GM19193 (cell line): Measurements from ENCODE around the gene VMAC.

ENCODE experiments used
- POLR2A ChIP-seq: IDR thresholded peaks from 4 replicates; pipeline ENCODE4 v1.6.1; 2011; ENCODE audit not compliant: insufficient read depth, insufficient read length; ENCODE audit errors: extremely low read depth

The VMAC gene

DNA sequence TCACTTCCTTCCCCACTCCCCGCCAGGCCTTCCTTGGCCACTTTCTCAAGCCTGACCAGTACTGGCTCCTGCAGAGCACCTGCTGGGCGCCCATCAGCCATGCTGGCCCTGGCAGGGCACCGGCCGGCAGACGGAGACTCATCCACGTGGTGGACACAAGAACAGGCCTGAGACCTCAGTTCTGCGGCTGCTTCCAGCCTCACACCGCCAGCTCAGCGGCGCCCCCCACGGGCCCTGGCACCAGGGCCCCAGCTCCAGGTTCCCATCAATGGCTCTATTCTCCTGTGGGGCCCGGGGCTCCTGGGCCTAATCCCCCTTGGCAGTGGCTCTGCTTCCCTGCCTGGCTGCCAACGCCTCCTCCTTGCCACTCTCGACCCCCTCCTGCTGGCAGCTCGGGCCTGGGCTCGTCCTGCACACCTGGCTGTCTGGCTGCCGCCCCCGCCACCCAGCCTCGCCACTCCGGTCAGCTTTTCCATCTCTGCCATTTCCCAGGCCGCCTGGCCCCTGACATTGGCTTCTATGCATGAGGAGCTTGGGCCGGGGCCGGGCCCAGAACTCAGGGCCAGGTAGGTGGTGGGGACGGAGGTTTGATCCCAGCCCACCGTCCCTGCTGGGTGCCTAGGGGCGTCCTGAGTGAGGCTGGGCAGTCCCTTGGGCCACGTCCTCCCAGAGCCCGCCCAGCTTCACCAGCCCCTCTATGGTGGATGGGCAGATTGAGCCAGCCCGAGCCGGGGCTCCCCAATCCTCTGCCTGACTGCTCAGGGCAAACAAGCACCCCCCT lies 7.3 kb upstream of the VMAC start:
- no peak for TF ChIP-seq POLR2A

DNA sequence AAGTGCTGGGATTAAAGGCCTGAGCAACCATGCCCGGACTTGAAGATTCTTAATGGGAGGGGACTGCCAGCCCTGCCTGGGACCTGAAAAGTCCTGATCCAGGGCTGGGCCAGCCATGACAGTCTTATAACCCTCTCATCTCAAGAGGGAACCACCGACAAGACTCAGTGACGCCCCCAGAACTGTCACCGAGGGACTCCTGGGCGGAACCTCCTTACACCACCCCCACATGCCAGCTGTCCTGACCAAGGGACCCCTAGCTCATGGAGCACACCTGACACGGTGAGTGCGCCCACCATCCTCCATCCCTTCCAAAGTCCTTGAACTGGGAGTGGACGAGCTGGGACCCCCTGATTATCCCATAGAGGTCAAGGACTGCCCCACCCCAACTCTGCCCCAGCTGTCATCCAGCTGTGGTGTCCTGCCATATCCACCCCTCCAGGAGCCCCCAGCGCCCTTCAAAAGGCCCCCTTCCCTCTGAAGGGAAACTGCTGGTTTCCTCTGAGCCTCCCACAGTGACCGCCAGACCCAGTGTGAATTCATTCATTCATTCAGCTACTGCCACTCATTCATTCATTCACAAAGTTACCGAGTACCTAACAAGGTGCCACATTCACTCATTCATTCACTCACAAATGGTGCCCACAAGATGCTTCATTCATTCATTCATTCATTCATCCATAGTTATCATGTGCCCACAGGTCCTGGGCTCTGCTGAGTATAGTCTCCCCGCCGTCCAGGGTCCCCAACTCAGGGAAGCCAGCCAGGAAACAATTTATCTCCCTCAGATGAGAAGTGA lies 4.7 kb upstream of the VMAC start:
- TF ChIP-seq POLR2A, result no peak

DNA sequence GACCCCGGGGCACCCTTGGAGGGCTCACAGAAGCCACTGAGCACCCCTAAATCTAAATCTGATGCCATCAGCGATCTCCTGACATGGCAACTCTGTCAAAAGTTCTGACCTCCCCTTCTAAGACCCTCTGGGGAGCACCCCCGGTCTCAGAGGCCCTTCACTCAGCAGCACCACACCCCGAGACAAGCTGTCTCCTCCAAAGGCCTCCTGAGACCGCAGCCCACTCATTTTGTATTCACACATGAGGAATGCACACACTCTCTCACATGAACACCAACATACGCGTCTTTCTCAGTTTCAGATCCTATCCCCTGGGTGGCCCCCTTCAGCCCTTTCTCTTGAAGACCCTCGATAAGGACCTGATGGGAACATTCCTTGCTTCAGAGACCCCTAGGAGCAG lies 3.7 kb upstream of the VMAC start:
- TF ChIP-seq POLR2A, result no peak

DNA sequence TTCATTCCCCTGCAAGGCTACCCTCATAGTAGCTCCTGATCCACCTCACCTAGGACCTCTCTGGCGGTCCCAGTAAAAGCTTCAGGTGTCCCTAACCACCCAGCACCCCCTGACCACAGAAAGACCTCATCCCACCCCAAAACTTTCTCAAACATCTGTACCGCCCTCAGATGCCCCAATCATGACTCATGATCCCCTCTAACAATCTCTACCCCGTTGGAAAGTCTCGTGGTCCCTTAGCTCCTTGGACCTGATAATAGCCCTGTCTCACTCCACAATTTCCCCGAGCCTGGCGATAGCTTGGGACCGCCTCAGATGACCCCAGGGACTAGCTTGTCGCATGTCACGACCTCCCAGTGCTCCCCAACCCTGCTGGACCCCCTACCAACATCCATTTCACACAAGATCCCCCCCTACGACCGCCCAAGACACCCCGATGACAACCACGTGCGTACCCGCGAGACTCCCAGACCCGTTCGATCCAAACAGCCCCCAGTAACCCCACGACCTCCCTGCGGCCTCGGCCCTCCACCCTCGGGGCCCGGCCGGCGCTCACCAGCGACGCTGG lies 1.5 kb upstream of the VMAC start:
- no peak for TF ChIP-seq POLR2A

DNA sequence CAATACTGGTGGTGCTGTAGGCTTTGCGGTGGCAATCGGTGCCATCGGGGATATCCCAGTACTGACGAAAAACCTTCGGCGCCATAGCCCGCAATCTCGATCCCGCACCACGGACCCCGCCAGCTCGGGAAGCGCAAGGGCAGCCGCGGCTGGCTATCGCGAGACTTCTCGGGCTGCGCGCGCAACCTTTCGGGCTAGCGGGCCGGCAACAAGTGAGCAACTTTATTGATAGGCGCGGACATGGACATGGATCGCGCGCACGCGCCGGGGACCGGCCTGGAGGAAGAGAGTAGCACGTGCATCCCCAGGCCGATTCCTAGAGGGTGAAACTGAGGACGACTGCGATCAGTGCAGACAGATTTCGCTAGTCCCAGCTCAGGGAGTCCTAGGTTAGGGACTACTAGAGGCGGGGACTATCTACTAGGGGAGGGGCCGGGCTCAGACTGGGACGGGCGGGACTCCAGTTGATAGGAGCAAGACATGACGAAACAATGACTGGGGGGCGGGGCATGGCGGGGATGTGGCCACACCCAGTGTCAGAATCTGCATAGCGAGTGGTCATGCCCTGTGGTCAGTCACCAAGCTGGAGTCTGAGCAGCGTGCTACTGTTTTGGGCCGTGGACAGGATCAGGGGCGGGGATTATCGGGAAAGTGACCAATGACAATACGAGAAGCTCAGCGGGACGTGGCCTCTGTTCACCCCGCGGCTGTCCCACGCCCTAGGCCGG lies 884 bp upstream of the VMAC start, which contains the start of gene NDUFA11:
NDUFA11 (minus strand) TSS at position 167 of the 728 bp plus-strand sequence; CDS start at position 85, 82 bp downstream.
- TF ChIP-seq POLR2A, result peak; percentile 91

DNA sequence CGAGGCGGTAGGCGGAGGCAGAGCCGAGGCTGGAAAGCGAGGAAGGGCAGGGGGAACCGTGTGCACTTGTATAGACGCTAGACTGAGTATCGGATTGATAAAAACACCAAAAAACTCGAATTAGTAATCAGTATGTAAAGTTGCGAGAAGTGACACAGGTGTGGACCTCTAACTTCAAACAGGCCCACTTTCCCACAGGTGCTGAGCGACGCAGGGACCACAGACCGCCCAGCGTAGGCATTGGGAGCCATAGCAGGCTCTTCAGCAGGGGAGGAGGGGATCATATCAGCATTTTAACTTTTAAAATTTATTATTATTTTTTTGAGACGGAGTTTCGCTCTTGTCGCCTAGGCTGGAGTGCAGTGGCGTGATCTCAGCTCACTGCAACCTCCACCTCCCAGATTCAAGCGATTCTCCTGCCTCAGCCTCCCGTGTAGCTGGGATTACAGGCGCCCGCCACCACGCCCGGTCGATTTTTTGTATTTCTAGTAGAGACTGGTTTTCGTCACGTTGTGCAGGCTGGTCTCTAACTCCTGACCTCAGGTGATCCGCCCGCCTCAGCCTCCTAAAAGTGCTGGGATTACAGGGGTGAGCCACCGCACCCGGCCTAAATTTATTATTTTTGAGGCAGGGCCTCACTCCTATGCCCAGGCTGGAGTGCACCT lies 574 bp downstream of the VMAC start:
- TF ChIP-seq POLR2A, result no peak

DNA sequence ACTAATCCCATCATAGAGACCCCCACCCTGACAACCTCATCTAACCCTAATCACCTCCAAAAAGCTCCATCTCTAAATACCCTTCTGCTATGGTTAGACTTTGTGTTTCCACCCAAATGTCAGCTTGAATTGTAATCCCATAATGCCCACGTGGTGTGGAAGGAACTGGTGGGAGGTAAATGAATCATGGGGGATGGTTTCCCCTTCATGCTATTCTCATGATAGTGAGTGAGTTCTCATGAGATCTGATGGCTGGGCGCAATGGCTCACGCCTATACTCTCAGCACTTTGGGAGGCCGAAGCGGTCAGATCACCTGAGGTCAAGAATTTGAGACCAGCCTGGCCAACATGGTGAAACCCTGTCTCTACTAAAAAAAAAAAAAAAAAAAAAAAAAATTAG lies 2.6 kb downstream of the VMAC start:
- no peak for TF ChIP-seq POLR2A

DNA sequence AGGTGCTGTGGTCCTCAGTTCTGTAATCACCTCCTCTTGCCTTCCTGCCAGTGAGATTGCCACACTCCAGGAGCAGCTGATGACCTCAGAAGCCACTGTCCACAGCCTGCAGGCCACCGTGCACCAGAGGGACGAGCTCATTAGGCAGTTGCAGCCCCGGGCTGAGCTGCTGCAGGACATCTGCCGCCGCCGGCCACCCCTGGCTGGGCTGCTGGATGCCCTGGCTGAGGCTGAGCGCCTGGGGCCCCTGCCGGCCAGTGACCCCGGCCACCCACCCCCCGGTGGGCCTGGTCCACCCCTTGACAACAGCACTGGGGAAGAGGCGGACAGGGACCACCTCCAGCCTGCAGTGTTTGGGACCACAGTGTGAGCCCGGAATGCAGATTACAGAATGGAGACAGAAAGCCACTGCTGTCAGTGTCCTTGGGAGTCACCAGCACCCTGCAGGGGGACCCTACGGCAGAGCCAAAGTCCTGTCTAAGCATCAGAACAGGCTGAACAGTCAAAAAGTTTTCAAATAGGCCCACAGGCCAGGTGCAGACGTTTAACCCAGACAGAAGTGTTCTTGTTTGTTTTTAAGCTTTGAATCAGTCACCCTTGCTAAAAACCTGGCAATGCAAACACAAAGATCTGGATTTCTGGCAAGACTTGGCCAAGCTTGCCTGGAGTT lies 4.2 kb downstream of the VMAC start:
- TF ChIP-seq POLR2A, result no peak

DNA sequence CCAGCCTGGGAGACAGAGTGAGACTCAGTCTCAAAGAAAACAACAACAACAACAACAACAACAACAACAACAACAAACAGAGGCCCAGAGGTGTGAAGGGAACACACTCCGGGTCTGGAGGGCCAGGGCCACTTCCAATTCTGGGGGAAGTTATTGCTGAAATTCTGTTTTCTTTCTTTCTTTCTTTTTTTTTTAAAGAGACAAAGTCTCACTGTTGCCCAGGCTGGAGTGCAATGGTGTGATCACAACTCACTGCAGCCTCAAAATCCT lies 5.9 kb downstream of the VMAC start:
- TF ChIP-seq POLR2A, result no peak

DNA sequence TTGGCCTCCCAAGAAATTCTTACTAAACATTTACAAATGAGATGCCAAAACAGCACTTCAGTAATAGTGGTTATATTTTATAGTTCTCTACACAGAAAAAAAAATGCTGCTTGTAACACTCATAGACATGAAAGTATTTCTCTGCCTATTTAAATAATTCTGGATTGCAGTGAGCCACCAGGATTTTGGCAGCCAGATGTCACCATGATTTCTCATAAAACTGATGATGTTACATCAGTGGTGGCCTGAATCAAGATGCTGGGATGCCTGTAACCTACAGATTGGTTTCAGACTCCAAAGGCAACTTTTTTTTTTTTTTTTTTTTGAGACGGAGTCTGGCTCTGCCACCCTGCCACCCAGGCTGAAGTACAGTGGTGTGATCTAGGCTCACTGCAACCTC lies 6.7 kb downstream of the VMAC start:
- TF ChIP-seq POLR2A, result no peak

DNA sequence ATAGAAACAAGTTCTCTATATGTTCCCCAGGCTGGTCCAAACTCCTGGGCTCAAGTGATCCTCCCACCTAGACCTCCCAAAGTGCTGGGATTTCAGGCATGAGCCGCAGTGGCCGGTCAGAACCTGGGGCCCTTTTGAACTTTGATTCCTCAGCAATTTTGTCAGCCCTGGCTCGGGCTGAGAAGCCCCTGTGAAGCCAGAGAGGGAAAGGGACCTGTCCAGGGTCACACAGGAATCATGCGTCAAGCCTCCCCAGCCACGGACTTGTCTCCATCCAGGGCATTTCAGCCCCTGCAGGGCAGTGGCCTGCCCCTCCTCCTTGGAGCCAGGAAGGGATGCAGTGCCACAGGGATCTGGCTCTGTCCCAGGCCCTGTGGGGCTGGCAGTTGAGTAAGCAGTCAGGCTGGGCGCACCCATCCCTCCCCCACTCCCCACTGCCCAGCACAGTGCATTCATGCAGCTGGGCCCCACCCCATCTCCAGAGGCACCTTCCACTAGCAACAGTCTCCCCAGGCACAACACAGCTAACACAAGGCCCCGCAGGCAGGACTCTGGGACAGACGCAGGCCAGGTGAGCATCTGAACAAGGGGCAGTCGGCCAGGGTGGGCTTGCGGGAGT lies 9.2 kb downstream of the VMAC start, which contains the start of gene CAPS:
CAPS (plus strand) TSS at position 516 of the 619 bp plus-strand sequence. CDS start 153 bp downstream, outside the sequence.
- no peak for TF ChIP-seq POLR2A

DNA sequence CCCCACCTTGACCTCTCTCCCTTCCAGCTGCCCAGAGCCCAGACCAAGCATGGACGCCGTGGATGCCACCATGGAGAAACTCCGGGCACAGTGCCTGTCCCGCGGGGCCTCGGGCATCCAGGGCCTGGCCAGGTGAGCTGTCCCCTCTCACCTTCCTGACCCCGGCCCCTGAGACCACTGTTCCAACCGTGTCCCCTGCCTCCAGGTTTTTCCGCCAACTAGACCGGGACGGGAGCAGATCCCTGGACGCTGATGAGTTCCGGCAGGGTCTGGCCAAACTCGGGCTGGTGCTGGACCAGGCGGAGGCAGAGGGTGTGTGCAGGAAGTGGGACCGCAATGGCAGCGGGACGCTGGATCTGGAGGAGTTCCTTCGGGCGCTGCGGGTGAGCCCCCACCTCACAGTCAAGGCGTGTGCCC lies 9.7 kb downstream of the VMAC start:
- TF ChIP-seq POLR2A, result no peak

DNA sequence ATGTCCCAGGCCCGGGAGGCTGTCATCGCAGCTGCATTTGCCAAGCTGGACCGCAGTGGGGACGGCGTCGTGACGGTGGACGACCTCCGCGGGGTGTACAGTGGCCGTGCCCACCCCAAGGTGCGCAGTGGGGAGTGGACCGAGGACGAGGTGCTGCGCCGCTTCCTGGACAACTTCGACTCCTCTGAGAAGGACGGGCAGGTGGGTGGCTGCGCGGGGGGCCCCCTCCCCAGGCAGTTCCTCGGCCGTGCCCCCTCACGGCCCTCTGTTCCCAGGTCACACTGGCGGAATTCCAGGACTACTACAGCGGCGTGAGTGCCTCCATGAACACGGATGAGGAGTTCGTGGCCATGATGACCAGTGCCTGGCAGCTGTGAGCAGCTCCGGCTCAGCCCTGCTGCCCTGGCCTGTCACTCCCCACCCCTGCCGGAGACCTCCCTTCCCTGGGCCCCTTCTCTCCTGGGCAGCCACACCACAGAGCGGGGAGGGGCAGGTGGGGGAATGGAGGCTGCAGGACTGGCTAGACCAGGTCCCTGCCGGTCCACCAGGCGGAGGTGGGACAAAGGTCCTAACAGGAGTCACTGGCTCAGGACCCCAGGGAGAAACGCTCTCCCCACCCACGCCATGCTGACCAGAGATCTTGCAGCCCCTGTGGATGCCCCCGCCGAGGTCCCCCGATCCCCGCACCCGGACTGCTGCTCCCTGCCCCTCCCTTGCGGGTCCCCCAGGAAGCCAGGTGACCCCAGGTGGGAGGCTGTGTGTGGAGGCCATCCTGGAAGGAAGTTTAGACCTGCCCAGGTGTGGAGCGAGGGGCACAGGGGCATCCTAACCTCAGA lies 10.5 kb downstream of the VMAC start:
- TF ChIP-seq POLR2A, result no peak

DNA sequence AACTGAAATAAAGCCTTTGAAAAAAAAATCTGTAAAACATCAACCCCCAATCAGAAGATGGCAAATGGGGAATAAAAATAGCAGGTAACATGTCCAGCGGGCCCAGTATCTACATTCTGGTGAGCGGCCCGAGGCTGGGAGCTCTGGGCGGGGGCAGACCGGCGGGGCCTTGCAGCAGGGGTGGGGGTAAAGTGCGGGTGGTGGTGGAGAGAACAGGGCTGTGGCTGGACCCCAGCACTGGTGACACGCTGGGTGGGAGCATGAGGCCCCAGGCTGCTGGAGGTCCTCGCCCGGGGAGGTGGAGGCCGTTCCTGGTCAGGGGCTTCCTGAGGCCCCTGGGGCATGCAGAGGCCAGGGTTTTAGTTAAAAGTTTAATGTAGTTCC lies 11.1 kb downstream of the VMAC start:
- no peak for TF ChIP-seq POLR2A
